ENCODE results near the gene NR2C1.
"Not testable (repeated sequence)": the region's sequence is repeated elsewhere in the genome, so short reads cannot be mapped to it uniquely, and the experiment has no call there.

Gene NR2C1

DNA sequence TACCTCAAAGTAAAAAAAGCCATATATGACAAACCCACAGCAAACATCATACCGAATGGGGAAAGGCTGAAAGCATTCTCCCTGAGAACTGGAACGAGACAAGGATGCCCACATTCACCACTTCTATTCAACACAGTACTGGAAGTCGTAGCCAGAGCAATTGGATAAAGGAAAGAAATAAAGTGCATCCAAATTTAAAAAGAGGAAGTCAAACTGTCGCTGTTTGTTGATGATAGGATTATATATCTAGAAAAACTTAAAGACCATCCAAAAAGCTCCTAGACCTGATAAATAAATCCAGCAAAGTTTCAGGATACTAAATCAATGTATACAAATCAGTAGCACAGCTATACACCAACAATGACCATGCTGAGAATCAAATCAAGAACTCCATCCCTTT is 75.1 kb downstream of the NR2C1 start:
- DNase-seq = no peak

- DNase-seq = no peak
Observed at GRCh38 chr12:94997726-94998125, 75.7 kb downstream of the NR2C1 start.

DNA sequence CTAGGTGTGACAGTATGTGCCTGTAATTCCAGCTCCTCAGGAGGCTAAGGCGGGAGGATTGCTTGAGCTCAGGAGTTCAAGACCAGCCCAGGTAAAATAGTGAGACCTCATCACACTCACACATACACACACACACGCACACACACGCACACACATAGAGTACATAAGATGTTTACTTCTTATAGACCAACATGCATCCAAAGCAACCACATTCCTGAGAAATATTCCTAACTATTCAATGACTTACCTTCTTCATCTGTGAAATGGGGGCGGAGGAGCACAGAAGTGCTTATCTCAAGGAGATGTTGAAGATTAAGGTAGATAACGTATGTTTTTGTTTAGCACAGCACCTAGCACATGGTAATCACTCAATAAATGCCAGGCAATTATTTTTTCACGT is 76.4 kb downstream of the NR2C1 start:
- DNase-seq = no peak

DNA sequence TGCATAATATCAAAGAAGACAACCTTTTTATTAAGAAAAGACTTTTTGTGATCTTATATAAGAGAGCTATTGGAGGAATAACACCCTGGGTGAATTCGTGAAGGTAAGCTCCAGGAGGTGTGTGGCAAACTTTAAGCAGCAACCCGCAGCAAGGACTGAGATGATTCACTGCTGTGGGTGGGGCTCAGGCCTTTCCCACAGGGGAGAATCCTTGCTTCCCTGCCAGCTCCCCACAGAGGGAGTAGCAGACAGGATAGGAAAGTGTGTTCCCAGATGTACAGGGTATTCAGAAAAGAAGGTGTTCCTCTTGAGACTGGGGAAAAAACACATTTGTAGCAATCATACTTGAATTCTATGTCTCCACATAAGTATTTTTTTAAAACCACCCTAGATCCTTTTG is 79.1 kb downstream of the NR2C1 start:
- DNase-seq = peak; percentile 56

DNA sequence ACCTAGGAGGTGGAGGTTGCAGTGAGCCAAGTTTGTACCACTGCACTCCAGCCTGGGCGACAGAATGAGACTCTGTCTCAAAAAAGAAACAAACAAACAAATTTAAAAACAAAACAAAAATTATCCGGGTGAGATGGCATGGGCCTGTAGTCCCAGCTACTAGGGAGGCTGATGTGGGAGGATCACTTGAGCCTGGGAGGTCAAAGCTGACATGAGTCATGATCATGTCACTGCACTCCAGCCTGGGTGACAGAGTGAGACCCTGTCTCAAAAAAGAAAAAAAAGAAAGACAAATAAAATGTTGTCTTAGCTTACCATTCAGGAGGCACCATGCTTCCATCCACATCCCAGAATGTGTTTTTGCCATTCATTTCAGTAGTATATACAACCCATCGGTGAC is 79.6 kb downstream of the NR2C1 start:
- not testable (repeated sequence) for DNase-seq

GRCh38 chr12:94990222-94990621 is 83.2 kb downstream of the NR2C1 start:
- DNase-seq = no peak

- no peak for DNase-seq
Observed at GRCh38 chr12:94988471-94988870, 84.9 kb downstream of the NR2C1 start.

DNA sequence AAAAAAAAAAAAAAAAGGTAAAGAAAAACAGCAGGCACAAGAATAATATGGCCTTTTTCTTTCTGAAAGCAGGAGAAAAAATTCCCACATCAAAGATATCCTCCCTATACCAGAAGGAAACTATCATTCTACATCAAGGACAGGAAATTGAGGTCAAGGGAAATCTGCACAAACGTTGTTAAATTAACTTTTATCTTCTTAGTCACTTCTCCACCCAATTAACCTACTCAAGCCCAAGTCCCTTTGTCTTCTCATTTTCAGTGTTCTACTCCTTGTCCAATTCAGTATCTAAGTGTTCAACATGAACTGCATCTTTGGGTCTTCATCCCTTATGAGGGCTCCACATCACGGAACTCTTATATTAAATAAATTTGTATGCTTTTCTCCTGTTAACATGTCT is 85.6 kb downstream of the NR2C1 start:
- no peak for DNase-seq

GRCh38 chr12:94987076-94987669 is 86.2 kb downstream of the NR2C1 start:
- DNase-seq = no peak

DNA sequence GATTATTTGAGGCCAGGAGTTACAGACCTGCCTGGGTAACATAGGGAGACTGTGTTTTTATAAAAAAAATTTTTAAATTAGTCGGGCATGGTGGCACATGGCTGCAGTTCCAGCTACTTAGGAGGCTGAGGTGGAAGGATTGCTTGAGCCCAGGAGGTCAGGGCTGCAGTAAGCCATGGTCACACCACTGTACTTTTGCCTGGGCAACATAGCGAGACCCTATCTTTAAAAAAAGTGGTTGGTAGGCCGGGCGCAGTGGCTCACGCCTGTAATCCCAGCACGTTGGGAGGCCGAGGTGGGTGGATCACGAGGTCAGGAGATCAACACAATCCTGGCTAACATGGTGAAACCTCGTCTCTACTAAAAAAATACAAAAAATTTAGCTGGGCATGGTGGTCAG is 88.3 kb downstream of the NR2C1 start:
- not testable (repeated sequence) for DNase-seq

DNA sequence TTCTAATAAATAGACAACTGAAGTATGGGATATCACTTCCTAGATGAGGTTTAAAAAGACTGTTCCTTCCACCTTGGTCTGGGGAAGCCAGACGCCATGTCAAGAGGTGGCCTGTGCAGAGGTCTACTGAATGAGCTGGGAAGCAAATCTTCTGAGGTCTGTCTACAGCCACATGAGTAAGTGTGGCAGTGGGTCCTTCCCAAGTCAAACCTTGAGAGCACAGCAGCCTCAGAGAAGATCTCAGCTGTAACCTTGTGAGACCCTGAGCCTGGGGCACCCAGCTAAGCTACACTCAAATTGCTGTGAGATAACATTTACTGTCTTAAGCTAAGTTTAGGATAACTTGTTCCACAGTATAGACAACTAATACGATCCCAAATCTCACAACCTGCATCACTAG is 90.1 kb downstream of the NR2C1 start:
- DNase-seq = no peak

DNA sequence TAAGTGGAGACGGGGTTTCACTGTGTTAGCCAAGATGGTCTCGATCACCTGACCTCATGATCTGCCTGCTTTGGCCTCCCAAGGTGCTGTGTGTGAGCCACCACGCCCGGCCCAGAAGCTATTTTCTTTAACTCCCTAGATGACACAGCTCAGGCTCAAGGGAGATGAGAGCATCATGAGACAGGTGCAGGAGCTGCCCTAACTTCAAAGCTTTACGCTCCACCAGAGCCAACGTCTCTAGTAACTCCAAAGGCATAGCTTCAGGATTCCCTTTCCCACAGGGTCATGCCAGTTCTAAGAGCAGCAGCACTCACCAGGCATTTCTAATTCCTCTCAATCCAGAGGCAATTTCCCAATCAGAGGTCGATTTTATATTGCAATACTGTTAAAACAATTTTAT is 91.0 kb downstream of the NR2C1 start:
- DNase-seq = no peak

- peak; percentile 40 for DNase-seq
Observed at GRCh38 chr12:94980577-94980976, 92.8 kb downstream of the NR2C1 start.

GRCh38 chr12:94979941-94980340 is 93.5 kb downstream of the NR2C1 start:
- no peak for DNase-seq

DNA sequence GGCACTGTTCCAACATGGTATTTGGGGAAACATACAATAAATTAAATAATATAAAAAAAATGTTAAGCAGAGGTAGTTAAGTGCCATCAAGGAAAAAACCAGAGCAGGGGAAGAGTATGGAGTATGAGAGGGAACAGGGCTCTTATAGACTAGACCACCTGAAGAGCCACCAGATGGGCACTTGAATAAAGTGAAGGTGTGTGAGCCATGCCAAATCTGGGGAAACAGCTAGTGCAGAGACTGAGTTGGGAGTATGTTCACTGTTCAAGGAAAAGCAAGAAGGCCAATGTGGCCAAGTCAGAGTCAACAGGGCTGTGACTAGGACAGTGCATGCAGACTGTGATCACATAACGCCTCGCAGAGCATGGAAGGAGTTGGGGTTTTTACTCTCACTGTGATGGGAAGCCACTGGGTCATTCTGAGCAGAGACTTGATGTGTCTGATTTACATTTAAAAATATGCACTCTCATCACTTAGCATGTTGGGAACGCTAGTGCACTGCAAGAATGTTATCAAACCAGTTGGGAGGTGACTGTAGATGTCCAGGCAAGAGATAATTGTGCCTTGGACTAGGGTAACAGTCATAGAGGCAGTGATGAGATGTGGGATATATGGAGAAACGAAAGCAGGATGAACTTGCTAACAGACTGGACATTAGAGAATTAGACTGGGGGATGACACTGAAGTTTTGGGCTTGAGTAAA is 95.5 kb downstream of the NR2C1 start:
- DNase-seq = no peak

DNA sequence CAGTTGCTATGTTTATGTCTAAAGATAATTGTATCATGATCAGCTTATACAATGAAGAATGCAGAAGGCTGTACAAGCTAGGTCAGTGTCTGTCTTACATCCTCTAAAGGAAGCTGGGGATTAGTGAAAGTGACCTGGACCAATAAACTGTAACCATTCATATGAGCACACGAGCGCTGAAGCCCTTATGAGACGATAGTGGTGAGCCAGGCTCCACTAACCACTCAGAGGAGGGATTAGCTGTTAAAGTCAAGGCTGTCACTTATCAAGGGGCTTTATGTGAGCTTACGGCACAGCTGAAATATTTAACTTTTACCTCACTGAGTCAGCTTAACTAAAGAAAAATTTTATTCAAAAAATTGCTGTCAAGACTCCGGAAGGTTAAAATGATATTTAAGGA is 100.2 kb downstream of the NR2C1 start:
- DNase-seq = peak; percentile 85

DNA sequence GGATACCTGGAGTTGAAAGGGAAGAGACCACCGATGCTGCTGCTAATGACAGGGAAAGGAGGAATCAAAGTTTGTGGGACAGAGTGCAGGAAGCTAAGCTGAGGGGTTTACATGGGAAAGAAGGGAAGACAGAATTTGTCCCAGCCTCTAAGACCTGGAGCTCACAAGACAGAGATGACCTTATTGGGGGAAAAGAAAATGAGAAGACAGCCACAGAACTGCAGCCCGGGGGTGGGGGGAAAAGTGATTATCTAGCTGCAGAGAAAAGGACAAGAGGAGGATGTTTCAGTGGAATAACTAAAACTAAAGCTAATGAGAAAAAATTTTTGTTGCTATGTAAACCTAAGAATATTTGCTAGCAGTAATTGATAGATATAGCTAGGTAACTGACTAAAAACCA is 100.6 kb downstream of the NR2C1 start:
- DNase-seq = no peak

DNA sequence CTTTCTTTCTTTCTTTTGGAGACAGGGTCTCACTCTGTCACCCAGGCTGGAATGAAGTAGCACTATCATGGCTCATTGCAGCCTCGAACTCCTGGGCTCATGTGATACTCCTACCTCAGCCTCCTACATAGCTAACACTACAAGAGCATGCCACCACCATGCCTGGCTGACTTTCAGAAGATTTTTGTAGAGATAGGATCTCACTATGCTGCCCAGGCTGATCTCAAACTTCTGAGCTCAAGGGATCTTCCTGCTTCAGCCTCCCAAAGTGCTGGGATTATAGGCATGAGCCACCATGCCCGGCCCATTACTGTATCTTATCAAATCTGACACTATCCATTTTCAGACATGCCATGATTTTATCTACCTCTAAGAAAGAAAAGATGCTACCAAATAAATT is 101.5 kb downstream of the NR2C1 start:
- DNase-seq = no peak

DNA sequence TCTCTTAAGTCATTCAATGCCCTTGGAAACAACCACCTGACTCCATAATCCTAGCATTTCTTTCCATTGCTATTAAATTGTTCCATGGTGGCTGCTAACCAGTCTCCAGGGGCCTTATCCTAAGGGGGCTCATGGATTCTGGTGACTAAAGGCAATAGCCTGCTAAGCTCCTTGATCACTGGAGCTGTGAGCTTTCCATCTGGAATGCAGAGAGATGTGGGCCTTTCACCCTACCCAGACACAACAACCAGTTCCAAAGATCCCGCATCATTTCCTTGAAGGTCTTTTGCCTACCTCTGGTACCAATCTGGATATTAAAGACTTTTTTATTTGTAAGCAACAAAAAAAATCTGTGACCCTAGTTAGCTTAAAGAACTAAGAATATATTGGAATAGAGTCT is 102.9 kb downstream of the NR2C1 start:
- no peak for DNase-seq

Measured in fibroblast of skin of right quadriceps (primary cell).